Astrocyte (in vitro differentiated cells and primary cell): ENCODE measurements around the gene NPC1L1. TPM values are rescaled to one million over a fixed set of nuclear protein-coding genes. Genes with fewer than 3 reads are reported as not detected.

Source experiments
- DNase-seq: peaks from one replicate; pipeline ENCODE4 v3.0.0-alpha.2; 2010; ENCODE audit warnings: low read depth
- FAIRE-seq: peaks from 2 replicates; lab custom pipeline; 2011; peaks lifted over from hg19 to GRCh38; lab: Jason Lieb, UNC
- H2AFZ ChIP-seq: 2 replicates; pipeline ENCODE4 v1.6.0; 2012; ENCODE audit warnings: low read depth, low read length, inconsistent platforms
- H3K27ac ChIP-seq: 2 replicates; pipeline ENCODE4 v1.5.1; 2011; ENCODE audit warnings: low read depth, low read length, inconsistent platforms
- H3K27me3 ChIP-seq: 2 replicates; pipeline ENCODE4 v1.6.0; 2011; ENCODE audit warnings: low read length, inconsistent platforms; ENCODE audit not compliant: insufficient read depth
- H3K36me3 ChIP-seq: 2 replicates; pipeline ENCODE4 v1.5.1; 2011; ENCODE audit warnings: low read length, inconsistent platforms; ENCODE audit not compliant: insufficient read depth
- H3K4me1 ChIP-seq: 2 replicates; pipeline ENCODE4 v1.5.1; 2011; ENCODE audit warnings: low read length, inconsistent platforms; ENCODE audit not compliant: insufficient read depth
- H3K4me2 ChIP-seq: 2 replicates; pipeline ENCODE4 v1.6.0; 2012; ENCODE audit warnings: low read length, inconsistent platforms
- H3K4me3 ChIP-seq: 2 replicates; pipeline ENCODE4 v1.5.1; 2011; ENCODE audit warnings: low read depth, mild to moderate bottlenecking, low read length, inconsistent platforms; ENCODE audit not compliant: insufficient read depth
- H3K79me2 ChIP-seq: 2 replicates; pipeline ENCODE4 v1.6.0; 2012; ENCODE audit warnings: mild to moderate bottlenecking, low read length, inconsistent platforms; ENCODE audit not compliant: insufficient read depth
- H3K9ac ChIP-seq: 2 replicates; pipeline ENCODE4 v1.6.0; 2012; ENCODE audit warnings: mild to moderate bottlenecking, low read length, inconsistent platforms
- H3K9me3 ChIP-seq: 2 replicates; pipeline ENCODE4 v1.5.1; 2012; ENCODE audit warnings: low read depth, mild to moderate bottlenecking, low read length, inconsistent platforms; ENCODE audit not compliant: insufficient read depth
- H4K20me1 ChIP-seq: 2 replicates; pipeline ENCODE4 v1.6.0; 2012; ENCODE audit warnings: low read length, inconsistent platforms; ENCODE audit not compliant: insufficient read depth
- H3K27ac Mint-ChIP-seq: one replicate; pipeline ENCODE4 v1.8.0; 2021; ENCODE audit warnings: mild to moderate bottlenecking, mixed read lengths; ENCODE audit not compliant: unreplicated experiment
- H3K27me3 Mint-ChIP-seq: one replicate; pipeline ENCODE4 v1.8.0; 2021; ENCODE audit warnings: low read depth, mixed read lengths; ENCODE audit not compliant: unreplicated experiment
- H3K36me3 Mint-ChIP-seq: one replicate; pipeline ENCODE4 v1.8.0; 2021; ENCODE audit warnings: low read depth, mixed read lengths; ENCODE audit not compliant: unreplicated experiment
- H3K4me1 Mint-ChIP-seq: one replicate; pipeline ENCODE4 v1.8.0; 2021; ENCODE audit warnings: low read depth, mixed read lengths; ENCODE audit not compliant: unreplicated experiment
- H3K4me3 Mint-ChIP-seq: one replicate; pipeline ENCODE4 v1.8.0; 2021; ENCODE audit warnings: mild to moderate bottlenecking, moderate library complexity, mixed read lengths; ENCODE audit not compliant: unreplicated experiment
- H3K9me3 Mint-ChIP-seq: one replicate; pipeline ENCODE4 v1.8.0; 2021; ENCODE audit warnings: mild to moderate bottlenecking, mixed read lengths; ENCODE audit not compliant: unreplicated experiment
- CTCF ChIP-seq: IDR thresholded peaks from 2 replicates; pipeline ENCODE4 v1.5.1; 2011; ENCODE audit warnings: low read depth, mild to moderate bottlenecking, inconsistent platforms, low read length, moderate library complexity; ENCODE audit not compliant: insufficient read depth
- EZH2 ChIP-seq: IDR thresholded peaks from 2 replicates; pipeline ENCODE4 v1.6.1; 2012; ENCODE audit warnings: mild to moderate bottlenecking, low read length, inconsistent platforms; ENCODE audit not compliant: insufficient read depth
- total RNA-seq: library from RNA; stranded (reverse); gene quantifications from 2 replicates; pipeline ENCODE4 v1.2.1, GENCODE V29; 2021

Gene NPC1L1
- total RNA-seq, 1 donor from 2014 or later = 0.07 TPM

GRCh38 chr7:44486001-44486400, 55.1 kb downstream of the NPC1L1 start:
- Histone ChIP-seq H3K27me3 (no peaks in the 10 kb centered on the region), H3K4me1 (peaks cover 10% of the 10 kb centered on the region), H3K79me2 (peaks cover 83% of the 10 kb centered on the region), H3K4me2 (no peak overlapping the region), H3K4me3 (no peak overlapping the region), H3K36me3 (peaks cover 36% of the 10 kb centered on the region), H4K20me1 (peaks cover 58% of the 10 kb centered on the region), H3K9ac (no peak overlapping the region), H2AFZ (no peak overlapping the region), H3K27ac (no peak overlapping the region), H3K9me3 (peaks cover 2% of the 10 kb centered on the region)
- Mint-ChIP-seq H3K27ac (no peak overlapping the region), H3K9me3 (peaks cover 1% of the 10 kb centered on the region), H3K4me1 (peaks cover 17% of the 10 kb centered on the region), H3K27me3 (no peaks in the 10 kb centered on the region), H3K4me3 (no peak overlapping the region), H3K36me3 (peaks cover 35% of the 10 kb centered on the region)
- DNase-seq (no peak), FAIRE-seq (no peak)
- TF ChIP-seq CTCF (no peak), EZH2 (no peak)

- no peak for FAIRE-seq
Measured at GRCh38 chr7:44484482-44485313, 56.4 kb downstream of the NPC1L1 start.

More at GRCh38 chr7:44484482-44485313, 56.4 kb downstream of the NPC1L1 start:
- peaks cover 37% of the 10 kb centered on the region for H3K36me3 ChIP-seq
- no peak overlapping the region for H2AFZ ChIP-seq
- H3K27me3 Mint-ChIP-seq = no peaks in the 10 kb centered on the region
- TF ChIP-seq EZH2 (no peak), CTCF (no peak)
- DNase-seq = no peak
- H4K20me1 ChIP-seq = peaks cover 61% of the 10 kb centered on the region
- peaks cover 9% of the 10 kb centered on the region for H3K4me1 ChIP-seq
- no peak overlapping the region for H3K27ac ChIP-seq
- H3K36me3 Mint-ChIP-seq = peaks cover 35% of the 10 kb centered on the region
- no peak overlapping the region for H3K4me3 ChIP-seq
- H3K79me2 ChIP-seq = peaks cover 75% of the 10 kb centered on the region
- peaks cover 1% of the 10 kb centered on the region for H3K9me3 Mint-ChIP-seq
- no peak overlapping the region for H3K4me2 ChIP-seq
- H3K9me3 ChIP-seq = peaks cover 2% of the 10 kb centered on the region
- H3K4me3 Mint-ChIP-seq = no peak overlapping the region
- peaks cover 17% of the 10 kb centered on the region for H3K4me1 Mint-ChIP-seq
- no peaks in the 10 kb centered on the region for H3K27me3 ChIP-seq
- H3K27ac Mint-ChIP-seq = no peak overlapping the region
- no peak overlapping the region for H3K9ac ChIP-seq
